Tibial nerve (tissue), 4 donors: ENCODE measurements around the gene ZNF341.

ENCODE experiments used
- EP300 ChIP-seq, 2 donors: sonication (generic); formaldehyde crosslinking; IDR thresholded peaks; one replicate each; pipeline ENCODE4 v1.6.1; 2017; ENCODE audit warnings: antibody characterized with exemption in 2 of 2, mild to moderate bottlenecking in 1 of 2
- POLR2A ChIP-seq, 2 donors: fragments of 450-650 bp; IDR thresholded peaks; one replicate each; pipeline ENCODE4 v1.6.1; 2017; ENCODE audit warnings: antibody characterized with exemption in 2 of 2, mild to moderate bottlenecking in 2 of 2, moderate library complexity in 2 of 2
- TF ChIP-seq, protein P1 (sequence below), 5 experiments: fragments of 200-600 bp in 3 of 5; fragments of 450-650 bp in 2 of 5; sonication (generic) in 3 of 5; IDR thresholded peaks; one replicate each; pipeline ENCODE4 v1.5.1; 2016 to 2019; ENCODE audit warnings: antibody characterized with exemption in 5 of 5, mild to moderate bottlenecking in 3 of 5, moderate library complexity in 2 of 5

DNA sequence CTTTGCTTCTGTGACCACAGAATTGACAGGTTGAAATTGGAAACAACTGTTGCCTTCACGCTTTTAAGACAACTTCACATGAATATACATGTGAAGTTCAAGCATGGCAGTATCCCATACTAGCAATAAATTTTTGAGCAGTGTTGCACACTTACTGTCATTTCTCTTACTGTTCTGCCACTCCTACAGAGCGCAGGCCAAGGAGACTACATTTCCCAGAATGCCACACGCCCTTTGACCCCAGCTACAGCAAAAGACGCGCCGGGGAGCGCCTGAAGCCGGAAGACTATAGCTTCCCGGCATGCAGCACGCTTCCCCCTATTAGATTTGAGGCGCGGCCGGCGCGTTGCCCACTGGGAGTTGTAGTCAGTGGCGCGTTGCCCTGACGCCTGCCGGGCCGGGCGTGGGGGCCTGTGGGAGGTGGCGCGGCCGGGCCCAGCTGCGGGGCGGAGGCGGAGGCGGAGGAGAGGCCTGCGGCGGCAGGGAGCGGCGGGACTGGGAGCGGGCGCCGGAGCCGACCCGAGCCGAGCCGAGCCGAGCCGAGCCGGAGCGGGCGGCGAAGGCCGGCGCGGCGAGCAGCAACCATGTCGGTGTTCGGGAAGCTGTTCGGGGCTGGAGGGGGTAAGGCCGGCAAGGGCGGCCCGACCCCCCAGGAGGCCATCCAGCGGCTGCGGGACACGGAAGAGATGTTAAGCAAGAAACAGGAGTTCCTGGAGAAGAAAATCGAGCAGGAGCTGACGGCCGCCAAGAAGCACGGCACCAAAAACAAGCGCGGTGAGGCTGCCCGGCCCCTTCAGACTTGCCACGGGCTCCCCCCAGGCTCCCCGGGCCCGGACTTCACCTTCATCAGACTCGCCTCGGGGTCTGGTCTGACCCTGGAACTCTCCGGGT is 79.3 kb downstream of the ZNF341 start, which contains the start of gene CHMP4B:
- TF ChIP-seq, protein P1, sequence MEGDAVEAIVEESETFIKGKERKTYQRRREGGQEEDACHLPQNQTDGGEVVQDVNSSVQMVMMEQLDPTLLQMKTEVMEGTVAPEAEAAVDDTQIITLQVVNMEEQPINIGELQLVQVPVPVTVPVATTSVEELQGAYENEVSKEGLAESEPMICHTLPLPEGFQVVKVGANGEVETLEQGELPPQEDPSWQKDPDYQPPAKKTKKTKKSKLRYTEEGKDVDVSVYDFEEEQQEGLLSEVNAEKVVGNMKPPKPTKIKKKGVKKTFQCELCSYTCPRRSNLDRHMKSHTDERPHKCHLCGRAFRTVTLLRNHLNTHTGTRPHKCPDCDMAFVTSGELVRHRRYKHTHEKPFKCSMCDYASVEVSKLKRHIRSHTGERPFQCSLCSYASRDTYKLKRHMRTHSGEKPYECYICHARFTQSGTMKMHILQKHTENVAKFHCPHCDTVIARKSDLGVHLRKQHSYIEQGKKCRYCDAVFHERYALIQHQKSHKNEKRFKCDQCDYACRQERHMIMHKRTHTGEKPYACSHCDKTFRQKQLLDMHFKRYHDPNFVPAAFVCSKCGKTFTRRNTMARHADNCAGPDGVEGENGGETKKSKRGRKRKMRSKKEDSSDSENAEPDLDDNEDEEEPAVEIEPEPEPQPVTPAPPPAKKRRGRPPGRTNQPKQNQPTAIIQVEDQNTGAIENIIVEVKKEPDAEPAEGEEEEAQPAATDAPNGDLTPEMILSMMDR (IDR thresholded peaks at IDR 0.05): peak in 2 of 5 experiments; percentile 47 to 50
- TF ChIP-seq POLR2A (IDR thresholded peaks at IDR 0.05) (peak; percentile 89 to 94), EP300 (IDR thresholded peaks at IDR 0.05) (peak; percentile 90 to 94)
